SK-N-SH treated with all-trans-retinoic acid at 6 μM for 48 hours (cell line): ENCODE measurements around the gene NUP35.

Source experiments
- ATAC-seq: fragments of 200-7000 bp; cut with Tn5 transposase; 3 replicates; pipeline ENCODE4 v1.9.1; 2020; ENCODE audit warnings: mild to moderate bottlenecking, moderate library complexity
- ARNTL ChIP-seq: fragments of 450-650 bp; formaldehyde crosslinking; IDR thresholded peaks from 2 replicates; pipeline ENCODE4 v1.5.0; 2020; ENCODE audit warnings: low read depth, mild to moderate bottlenecking, moderate library complexity, borderline replicate concordance
- BACH2 ChIP-seq: fragments of 250-450 bp; sonication (Bioruptor Pico); IDR thresholded peaks from 2 replicates; pipeline ENCODE4 v1.9.0; 2021; ENCODE audit warnings: mild to moderate bottlenecking, borderline replicate concordance
- CREB5 ChIP-seq: fragments of 250-450 bp; sonication (Bioruptor Pico); IDR thresholded peaks from 2 replicates; pipeline ENCODE4 v1.5.1; 2020; ENCODE audit warnings: low read depth, mild to moderate bottlenecking, moderate library complexity
- CSDC2 ChIP-seq: fragments of 250-450 bp; sonication (Bioruptor Pico); IDR thresholded peaks from 2 replicates; pipeline ENCODE4 v1.5.0; 2020; ENCODE audit warnings: mild to moderate bottlenecking, moderate library complexity
- CSRNP3 ChIP-seq: fragments of 250-450 bp; sonication (Bioruptor Pico); IDR thresholded peaks from 2 replicates; pipeline ENCODE4 v1.5.1; 2021; ENCODE audit warnings: mild to moderate bottlenecking, moderate library complexity
- GLIS3 ChIP-seq: fragments of 250-450 bp; sonication (Bioruptor Pico); IDR thresholded peaks from 2 replicates; pipeline ENCODE4 v1.5.0; 2020; ENCODE audit warnings: mild to moderate bottlenecking, moderate library complexity
- ISL1 ChIP-seq: fragments of 250-450 bp; sonication (Bioruptor Pico); IDR thresholded peaks from 2 replicates; pipeline ENCODE4 v2.1.2; 2022; ENCODE audit warnings: mild to moderate bottlenecking, moderate library complexity
- OSR1 ChIP-seq: fragments of 250-450 bp; sonication (Bioruptor Pico); IDR thresholded peaks from 2 replicates; pipeline ENCODE4 v1.8.0; 2022; ENCODE audit warnings: moderate library complexity, mild to moderate bottlenecking, inconsistent platforms
- POU6F1 ChIP-seq: fragments of 250-450 bp; sonication (Bioruptor Pico); IDR thresholded peaks from 2 replicates; pipeline ENCODE4 v1.8.0; 2021; ENCODE audit warnings: low read depth, mild to moderate bottlenecking, moderate library complexity, borderline replicate concordance
- PPARA ChIP-seq: fragments of 250-450 bp; sonication (Bioruptor Pico); IDR thresholded peaks from 2 replicates; pipeline ENCODE4 v1.5.0; 2020; ENCODE audit warnings: mild to moderate bottlenecking, borderline replicate concordance
- RARB ChIP-seq: fragments of 250-450 bp; sonication (Bioruptor Pico); IDR thresholded peaks from 2 replicates; pipeline ENCODE4 v1.8.0; 2021; ENCODE audit warnings: mild to moderate bottlenecking, moderate library complexity
- TOX ChIP-seq: fragments of 250-450 bp; sonication (Bioruptor Pico); IDR thresholded peaks from 2 replicates; pipeline ENCODE4 v1.8.0; 2021; ENCODE audit warnings: mild to moderate bottlenecking, moderate library complexity, borderline replicate concordance
- TSHZ2 ChIP-seq: fragments of 250-450 bp; sonication (Bioruptor Pico); IDR thresholded peaks from 2 replicates; pipeline ENCODE4 v1.5.0; 2020; ENCODE audit warnings: mild to moderate bottlenecking, moderate library complexity
- ZC3H10 ChIP-seq: fragments of 250-450 bp; sonication (Bioruptor Pico); IDR thresholded peaks from 2 replicates; pipeline ENCODE4 v1.5.1; 2021; ENCODE audit warnings: mild to moderate bottlenecking, moderate library complexity
- ZFP3 ChIP-seq: fragments of 250-450 bp; sonication (Bioruptor Pico); IDR thresholded peaks from 2 replicates; pipeline ENCODE4 v1.5.0; 2020; ENCODE audit warnings: mild to moderate bottlenecking, moderate library complexity
- ZFP30 ChIP-seq: fragments of 450-650 bp; formaldehyde crosslinking; IDR thresholded peaks from 2 replicates; pipeline ENCODE4 v1.5.0; 2022; ENCODE audit warnings: mild to moderate bottlenecking, moderate library complexity
- ZNF70 ChIP-seq: fragments of 450-650 bp; formaldehyde crosslinking; IDR thresholded peaks from 2 replicates; pipeline ENCODE4 v1.5.0; 2020; ENCODE audit warnings: mild to moderate bottlenecking, moderate library complexity

Gene NUP35

GRCh38 chr2:183186766-183187165 is 62.5 kb downstream of the NUP35 start:
- no peak for ATAC-seq
- TF ChIP-seq BACH2 (CRISPR knock-in tag), result no peak
- no peak for TF ChIP-seq CREB5 (CRISPR knock-in tag)
- no peak for TF ChIP-seq OSR1 (CRISPR knock-in tag)
- TF ChIP-seq ZFP30 (CRISPR knock-in tag), result no peak
- TF ChIP-seq ARNTL (CRISPR knock-in tag), result no peak
- TF ChIP-seq, all 23 proteins: peak for 0

- no peak for ATAC-seq
Observed at GRCh38 chr2:183192343-183192742, 68.1 kb downstream of the NUP35 start.

More at GRCh38 chr2:183192343-183192742, 68.1 kb downstream of the NUP35 start:
- TF ChIP-seq TSHZ2 (CRISPR knock-in tag) (no peak), CREB5 (CRISPR knock-in tag) (no peak), POU6F1 (CRISPR knock-in tag) (no peak), ZC3H10 (CRISPR knock-in tag) (no peak), ZNF70 (CRISPR knock-in tag) (no peak), CSDC2 (CRISPR knock-in tag) (no peak), ZFP3 (CRISPR knock-in tag) (no peak), PPARA (CRISPR knock-in tag) (no peak), ARNTL (CRISPR knock-in tag) (no peak), CSRNP3 (CRISPR knock-in tag) (no peak), ISL1 (no peak), RARB (CRISPR knock-in tag) (no peak), GLIS3 (CRISPR knock-in tag) (no peak), ZFP30 (CRISPR knock-in tag) (no peak), TOX (CRISPR knock-in tag) (no peak)
